ENCODE results near the gene ASRGL1.

- no peak for TF ChIP-seq CTCF (IDR thresholded peaks at IDR 0.05)
- no peak for TF ChIP-seq POLR2A (IDR thresholded peaks at IDR 0.05)
Measured at GRCh38 chr11:62433904-62434276, 96.6 kb downstream of the ASRGL1 start.
